Cardiac muscle cell (in vitro differentiated cells and primary cell): ENCODE measurements around the gene XYLT1. TPM values are rescaled to one million over a fixed set of nuclear protein-coding genes. Genes with fewer than 3 reads are reported as not detected.

Experiments used
- DNase-seq, 2 donors: peaks; one replicate each; pipeline versions ENCODE4 v3.0.0 to v3.0.0-alpha.2; 2010 to 2017; ENCODE audit warnings: low read depth in 1 of 2, low spot score in 1 of 2
- H3K27ac ChIP-seq: fragments of 200-600 bp; sonication (generic); 2 replicates; pipeline ENCODE4 v1.5.1; 2016
- H3K27me3 ChIP-seq: fragments of 200-600 bp; sonication (generic); 2 replicates; pipeline ENCODE4 v1.6.0; 2016; ENCODE audit warnings: control low read depth
- H3K36me3 ChIP-seq: fragments of 200-600 bp; sonication (generic); 2 replicates; pipeline ENCODE4 v1.5.1; 2016; ENCODE audit warnings: control low read depth
- H3K4me1 ChIP-seq: fragments of 200-600 bp; sonication (generic); 2 replicates; pipeline ENCODE4 v1.8.1; 2017; ENCODE audit warnings: low read depth, mild to moderate bottlenecking, mixed run types
- H3K4me3 ChIP-seq: fragments of 200-600 bp; sonication (generic); 2 replicates; pipeline ENCODE4 v1.5.1; 2016; ENCODE audit warnings: mild to moderate bottlenecking
- H3K9me3 ChIP-seq: fragments of 200-600 bp; sonication (generic); 2 replicates; pipeline ENCODE4 v1.5.1; 2017; ENCODE audit warnings: low read depth, mild to moderate bottlenecking, control low read depth
- polyA plus RNA-seq: library from polyadenylated mRNA; unstranded; fragments of >200 nt; fragmentation: Nextera tagmentation; extraction: Ambion mirVana; gene quantifications from 2 replicates; pipeline ENCODE4 v1.2.1, GENCODE V29; 2016
- total RNA-seq: library from RNA; depleted of rRNA; stranded (reverse); fragments of >200 nt; gene quantifications from 2 replicates; pipeline ENCODE4 v1.2.3, GENCODE V29; 2016
- TF ChIP-seq, protein P1 (sequence below): IDR thresholded peaks from 2 replicates; pipeline ENCODE4 v1.5.1; 2012; ENCODE audit warnings: low read depth, mild to moderate bottlenecking, low read length

The XYLT1 gene
- total and polyA plus RNA-seq, 2 experiments from 2014 or later, result 3.1 to 7.2 TPM

- TF ChIP-seq, protein P1, sequence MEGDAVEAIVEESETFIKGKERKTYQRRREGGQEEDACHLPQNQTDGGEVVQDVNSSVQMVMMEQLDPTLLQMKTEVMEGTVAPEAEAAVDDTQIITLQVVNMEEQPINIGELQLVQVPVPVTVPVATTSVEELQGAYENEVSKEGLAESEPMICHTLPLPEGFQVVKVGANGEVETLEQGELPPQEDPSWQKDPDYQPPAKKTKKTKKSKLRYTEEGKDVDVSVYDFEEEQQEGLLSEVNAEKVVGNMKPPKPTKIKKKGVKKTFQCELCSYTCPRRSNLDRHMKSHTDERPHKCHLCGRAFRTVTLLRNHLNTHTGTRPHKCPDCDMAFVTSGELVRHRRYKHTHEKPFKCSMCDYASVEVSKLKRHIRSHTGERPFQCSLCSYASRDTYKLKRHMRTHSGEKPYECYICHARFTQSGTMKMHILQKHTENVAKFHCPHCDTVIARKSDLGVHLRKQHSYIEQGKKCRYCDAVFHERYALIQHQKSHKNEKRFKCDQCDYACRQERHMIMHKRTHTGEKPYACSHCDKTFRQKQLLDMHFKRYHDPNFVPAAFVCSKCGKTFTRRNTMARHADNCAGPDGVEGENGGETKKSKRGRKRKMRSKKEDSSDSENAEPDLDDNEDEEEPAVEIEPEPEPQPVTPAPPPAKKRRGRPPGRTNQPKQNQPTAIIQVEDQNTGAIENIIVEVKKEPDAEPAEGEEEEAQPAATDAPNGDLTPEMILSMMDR, result no peak
- Histone ChIP-seq H3K27ac (no peak overlapping the region), H3K4me1 (no peaks in the 10 kb centered on the region), H3K36me3 (no peaks in the 10 kb centered on the region), H3K4me3 (no peak overlapping the region), H3K9me3 (no peaks in the 10 kb centered on the region), H3K27me3 (no peaks in the 10 kb centered on the region)
- DNase-seq, result no peak
Observed at GRCh38 chr16:17069681-17070080, 401.1 kb downstream of the XYLT1 start.

DNA sequence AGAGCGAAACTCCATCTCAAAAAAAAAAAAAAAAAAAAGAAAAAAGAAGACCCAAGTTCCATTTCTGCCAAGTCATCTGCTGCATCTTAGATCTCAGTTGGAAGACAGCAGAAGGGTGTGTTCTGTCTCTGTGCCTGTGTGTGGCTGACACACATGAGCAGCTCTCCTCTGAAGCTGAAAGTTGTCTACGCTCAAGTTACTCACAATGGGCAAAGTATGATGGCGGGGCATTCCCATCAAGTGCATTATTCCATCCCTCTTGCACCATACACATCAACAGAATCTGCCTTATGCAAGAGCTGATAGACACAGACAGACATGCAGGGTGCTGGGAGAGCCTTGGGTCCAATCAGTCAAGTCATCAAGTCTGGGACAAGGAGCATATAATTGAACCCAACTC is 402.2 kb downstream of the XYLT1 start:
- no peak overlapping the region for H3K27ac ChIP-seq
- no peaks in the 10 kb centered on the region for H3K4me1 ChIP-seq
- no peaks in the 10 kb centered on the region for H3K27me3 ChIP-seq
- H3K9me3 ChIP-seq, result no peaks in the 10 kb centered on the region
- TF ChIP-seq, protein P1, result no peak
- no peak overlapping the region for H3K4me3 ChIP-seq
- H3K36me3 ChIP-seq, result no peaks in the 10 kb centered on the region
- DNase-seq, result no peak

DNA sequence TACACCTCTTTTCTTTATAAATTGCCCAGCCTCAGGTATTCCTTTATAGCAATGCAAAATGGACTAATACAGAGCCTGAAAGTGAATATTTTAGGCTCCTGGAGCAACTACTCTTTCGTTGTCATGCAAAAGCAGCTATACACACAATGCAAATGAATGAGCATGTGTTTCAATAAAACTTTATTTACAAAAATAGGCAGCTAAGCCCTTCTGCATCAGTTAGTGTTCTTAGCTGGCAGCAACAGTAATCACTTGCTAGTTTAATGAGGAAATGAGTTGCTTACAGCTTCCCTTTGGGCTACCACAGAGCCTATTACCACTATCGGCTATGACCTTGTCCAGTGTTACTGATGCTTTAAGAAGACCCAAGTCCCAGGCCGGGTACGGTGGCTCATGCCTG is 402.9 kb downstream of the XYLT1 start:
- no peak for DNase-seq
- TF ChIP-seq, protein P1, result no peak
- Histone ChIP-seq H3K4me3 (no peak overlapping the region), H3K36me3 (no peaks in the 10 kb centered on the region), H3K9me3 (no peaks in the 10 kb centered on the region), H3K27me3 (no peaks in the 10 kb centered on the region), H3K4me1 (no peaks in the 10 kb centered on the region), H3K27ac (no peak overlapping the region)

DNA sequence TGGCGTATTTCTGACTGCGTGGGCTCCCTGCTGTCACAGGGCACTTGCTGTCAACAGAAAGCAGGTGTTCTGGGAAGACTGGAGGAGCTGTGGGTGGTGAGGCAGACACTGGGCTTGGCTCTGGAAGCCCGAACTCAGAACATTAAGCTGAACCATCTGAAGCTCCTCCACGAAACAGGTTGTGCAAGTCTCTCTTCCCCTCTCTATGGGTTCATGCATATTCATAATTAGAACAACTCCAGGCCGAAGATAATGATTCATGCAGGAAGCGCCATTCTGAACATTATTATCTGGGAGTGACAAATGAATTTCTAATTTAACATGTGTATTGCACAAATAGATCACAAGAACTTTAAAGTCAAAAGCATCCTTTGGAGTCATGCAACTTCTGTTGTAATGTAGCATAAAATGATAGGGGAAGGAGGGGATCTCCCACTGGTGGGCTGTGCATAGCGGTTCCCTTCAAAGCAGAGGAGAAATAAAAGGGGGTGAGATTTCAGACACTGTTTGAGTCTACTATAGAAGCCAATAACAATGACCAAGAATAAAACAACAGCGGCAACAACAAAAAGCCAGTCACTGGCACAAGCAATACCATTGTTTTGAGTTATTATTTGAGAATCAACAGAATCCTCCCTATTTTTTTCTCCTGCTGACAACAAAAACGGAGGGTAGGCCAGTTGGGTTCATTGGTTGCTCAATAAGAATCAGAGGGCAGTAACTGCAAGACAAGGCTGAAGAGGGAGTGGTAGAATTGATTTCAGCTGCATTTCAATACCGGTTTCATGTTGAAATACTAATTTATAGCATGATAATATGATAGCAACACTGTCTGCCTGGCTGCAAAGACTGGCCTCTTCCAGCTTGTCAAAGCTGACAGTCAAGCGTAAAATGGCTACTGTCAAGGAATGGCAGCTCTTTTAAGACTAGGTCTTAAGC is 407.3 kb downstream of the XYLT1 start:
- no peak overlapping the region for H3K4me3 ChIP-seq
- no peaks in the 10 kb centered on the region for H3K27me3 ChIP-seq
- no peaks in the 10 kb centered on the region for H3K36me3 ChIP-seq
- DNase-seq, result no peak
- H3K4me1 ChIP-seq, result no peaks in the 10 kb centered on the region
- TF ChIP-seq, protein P1, result no peak
- no peaks in the 10 kb centered on the region for H3K9me3 ChIP-seq
- H3K27ac ChIP-seq, result no peak overlapping the region

- no peak for DNase-seq
- Histone ChIP-seq H3K4me3 (no peak overlapping the region), H3K27me3 (no peaks in the 10 kb centered on the region), H3K36me3 (no peaks in the 10 kb centered on the region), H3K27ac (no peak overlapping the region), H3K9me3 (no peaks in the 10 kb centered on the region), H3K4me1 (no peaks in the 10 kb centered on the region)
- TF ChIP-seq, protein P1, result no peak
Observed at GRCh38 chr16:17062676-17063075, 408.1 kb downstream of the XYLT1 start.
